ENCODE measurements around the gene CARHSP1. TPM values are rescaled to one million over a fixed set of nuclear protein-coding genes. Genes with fewer than 3 reads are reported as not detected.
"Not testable (repeated sequence)": the region's sequence is repeated elsewhere in the genome, so short reads cannot be mapped to it uniquely, and the experiment has no call there.

The CARHSP1 gene
- total RNA-seq, 1 donor from 2014 or later: 70.2 TPM

DNA sequence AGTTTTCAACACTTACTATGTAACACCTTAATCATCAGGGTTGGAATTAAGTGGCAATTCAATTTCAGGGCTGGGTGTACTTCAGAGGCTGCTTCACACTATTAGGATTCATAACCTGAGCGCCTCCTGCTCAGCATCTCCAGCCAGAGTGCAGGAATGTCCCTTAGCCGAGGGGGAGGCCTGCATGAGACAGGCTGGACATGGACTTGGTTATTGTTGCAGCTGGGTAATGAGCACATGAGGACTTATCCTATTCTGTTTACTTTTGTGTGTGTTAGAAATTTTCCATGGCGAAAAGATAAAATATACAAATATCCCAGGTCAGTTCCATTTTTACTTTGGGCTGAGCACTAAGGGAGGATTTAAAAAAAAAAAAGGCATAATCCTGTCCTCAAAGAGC, 60.8 kb downstream of the CARHSP1 start:
- no peak for DNase-seq (ENCODE audit: extremely low spot score, unreplicated experiment)
- Mint-ChIP-seq H3K9me3 (ENCODE audit: unreplicated experiment) (no peaks in the 10 kb centered on the region), H3K27me3 (ENCODE audit: unreplicated experiment) (no peaks in the 10 kb centered on the region), H3K4me3 (ENCODE audit: unreplicated experiment) (no peak overlapping the region), H3K4me1 (ENCODE audit: unreplicated experiment) (no peaks in the 10 kb centered on the region), H3K27ac (ENCODE audit: unreplicated experiment) (no peak overlapping the region), H3K36me3 (ENCODE audit: unreplicated experiment) (peaks cover 54% of the 10 kb centered on the region)
- TF ChIP-seq, protein P1, sequence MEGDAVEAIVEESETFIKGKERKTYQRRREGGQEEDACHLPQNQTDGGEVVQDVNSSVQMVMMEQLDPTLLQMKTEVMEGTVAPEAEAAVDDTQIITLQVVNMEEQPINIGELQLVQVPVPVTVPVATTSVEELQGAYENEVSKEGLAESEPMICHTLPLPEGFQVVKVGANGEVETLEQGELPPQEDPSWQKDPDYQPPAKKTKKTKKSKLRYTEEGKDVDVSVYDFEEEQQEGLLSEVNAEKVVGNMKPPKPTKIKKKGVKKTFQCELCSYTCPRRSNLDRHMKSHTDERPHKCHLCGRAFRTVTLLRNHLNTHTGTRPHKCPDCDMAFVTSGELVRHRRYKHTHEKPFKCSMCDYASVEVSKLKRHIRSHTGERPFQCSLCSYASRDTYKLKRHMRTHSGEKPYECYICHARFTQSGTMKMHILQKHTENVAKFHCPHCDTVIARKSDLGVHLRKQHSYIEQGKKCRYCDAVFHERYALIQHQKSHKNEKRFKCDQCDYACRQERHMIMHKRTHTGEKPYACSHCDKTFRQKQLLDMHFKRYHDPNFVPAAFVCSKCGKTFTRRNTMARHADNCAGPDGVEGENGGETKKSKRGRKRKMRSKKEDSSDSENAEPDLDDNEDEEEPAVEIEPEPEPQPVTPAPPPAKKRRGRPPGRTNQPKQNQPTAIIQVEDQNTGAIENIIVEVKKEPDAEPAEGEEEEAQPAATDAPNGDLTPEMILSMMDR (IDR thresholded peaks at IDR 0.05): no peak

DNA sequence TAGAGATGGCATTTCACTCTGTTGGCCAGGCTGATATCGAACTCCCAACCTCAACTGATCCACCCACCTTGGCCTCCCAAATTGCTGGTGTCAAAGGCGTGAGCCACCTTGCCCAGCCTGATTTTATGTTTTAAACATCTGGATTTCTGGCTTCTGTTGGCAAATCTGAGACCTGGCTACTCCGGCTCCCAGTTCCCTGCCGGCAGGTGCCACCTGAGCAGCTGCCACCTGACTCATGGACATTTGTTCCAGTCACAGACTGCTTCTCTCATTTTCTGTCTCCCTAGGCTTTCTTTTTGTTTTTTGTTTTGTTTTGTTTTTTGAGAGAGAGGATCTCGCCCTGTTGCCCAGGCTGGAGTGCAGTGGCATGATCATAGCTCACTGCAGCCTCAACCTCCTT, 61.6 kb downstream of the CARHSP1 start:
- H3K36me3 Mint-ChIP-seq (ENCODE audit: unreplicated experiment): peaks cover 51% of the 10 kb centered on the region
- no peaks in the 10 kb centered on the region for H3K27me3 Mint-ChIP-seq (ENCODE audit: unreplicated experiment)
- no peak for DNase-seq (ENCODE audit: extremely low spot score, unreplicated experiment)
- no peaks in the 10 kb centered on the region for H3K9me3 Mint-ChIP-seq (ENCODE audit: unreplicated experiment)
- H3K4me1 Mint-ChIP-seq (ENCODE audit: unreplicated experiment): no peaks in the 10 kb centered on the region
- H3K27ac Mint-ChIP-seq (ENCODE audit: unreplicated experiment): no peak overlapping the region
- H3K4me3 Mint-ChIP-seq (ENCODE audit: unreplicated experiment): no peak overlapping the region
- TF ChIP-seq, protein P1 (IDR thresholded peaks at IDR 0.05): no peak

- H3K27me3 Mint-ChIP-seq (ENCODE audit: unreplicated experiment): no peaks in the 10 kb centered on the region
- H3K4me3 Mint-ChIP-seq (ENCODE audit: unreplicated experiment): no peak overlapping the region
- H3K36me3 Mint-ChIP-seq (ENCODE audit: unreplicated experiment): peaks cover 52% of the 10 kb centered on the region
- TF ChIP-seq, protein P1 (IDR thresholded peaks at IDR 0.05): no peak
- no peak for DNase-seq (ENCODE audit: extremely low spot score, unreplicated experiment)
- H3K4me1 Mint-ChIP-seq (ENCODE audit: unreplicated experiment): no peaks in the 10 kb centered on the region
- no peak overlapping the region for H3K27ac Mint-ChIP-seq (ENCODE audit: unreplicated experiment)
- H3K9me3 Mint-ChIP-seq (ENCODE audit: unreplicated experiment): no peaks in the 10 kb centered on the region
Measured at GRCh38 chr16:8806272-8806983, 62.4 kb downstream of the CARHSP1 start.

DNA sequence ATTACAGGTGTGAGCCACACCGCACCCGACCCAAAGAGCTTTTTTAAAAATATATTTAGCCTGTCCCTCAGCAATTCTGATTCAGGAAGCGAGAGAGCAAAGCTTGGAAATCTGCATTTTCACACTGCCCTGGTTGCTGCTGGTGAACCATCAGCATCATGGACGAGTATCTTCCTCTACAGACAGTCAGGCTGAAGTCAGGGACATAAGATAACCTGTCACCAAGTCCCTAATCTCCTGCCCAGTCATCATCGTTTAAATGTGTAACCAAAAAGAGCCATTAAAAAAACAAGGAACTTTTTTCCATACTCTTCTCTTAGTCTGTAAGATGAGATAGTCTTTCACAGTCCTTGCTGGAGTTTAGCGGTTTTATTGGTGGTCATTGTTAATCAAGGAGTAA, 64.5 kb downstream of the CARHSP1 start:
- no peak for DNase-seq (ENCODE audit: extremely low spot score, unreplicated experiment)
- Mint-ChIP-seq H3K9me3 (ENCODE audit: unreplicated experiment) (no peaks in the 10 kb centered on the region), H3K36me3 (ENCODE audit: unreplicated experiment) (peaks cover 39% of the 10 kb centered on the region), H3K4me1 (ENCODE audit: unreplicated experiment) (peaks cover 7% of the 10 kb centered on the region), H3K27me3 (ENCODE audit: unreplicated experiment) (no peaks in the 10 kb centered on the region), H3K27ac (ENCODE audit: unreplicated experiment) (no peak overlapping the region), H3K4me3 (ENCODE audit: unreplicated experiment) (no peak overlapping the region)
- TF ChIP-seq, protein P1 (IDR thresholded peaks at IDR 0.05): no peak

DNA sequence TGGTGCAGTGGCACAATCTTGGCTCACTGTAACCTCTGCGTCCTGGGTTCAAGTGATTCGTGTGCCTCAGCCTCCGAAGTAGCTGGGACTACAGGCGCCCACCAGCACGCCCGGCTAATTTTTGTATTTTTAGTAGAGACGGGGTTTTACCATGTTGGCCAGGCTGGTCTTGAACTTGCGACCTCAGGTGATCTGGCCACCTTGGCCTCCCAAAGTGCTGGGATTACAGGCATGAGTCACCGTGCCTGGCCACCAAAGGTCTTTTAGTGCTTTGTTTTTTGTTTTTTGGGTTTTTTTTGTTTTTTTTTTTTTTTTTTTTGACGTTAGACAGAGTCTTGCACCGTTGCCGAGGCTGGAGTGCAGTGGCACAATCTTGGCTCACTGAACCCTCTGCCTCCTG, 65.1 kb downstream of the CARHSP1 start:
- not testable (repeated sequence) for H3K4me3 Mint-ChIP-seq (ENCODE audit: unreplicated experiment); H3K27me3 Mint-ChIP-seq (ENCODE audit: unreplicated experiment); H3K9me3 Mint-ChIP-seq (ENCODE audit: unreplicated experiment); DNase-seq (ENCODE audit: extremely low spot score, unreplicated experiment); H3K27ac Mint-ChIP-seq (ENCODE audit: unreplicated experiment)
- peaks cover 34% of the 10 kb centered on the region for H3K36me3 Mint-ChIP-seq (ENCODE audit: unreplicated experiment)
- peaks cover 13% of the 10 kb centered on the region for H3K4me1 Mint-ChIP-seq (ENCODE audit: unreplicated experiment)

Other genes with a start within 250 kb of the CARHSP1 start
- 40.1 and 46.2 TPM in 2 replicates for gene METTL22, start 247.3 kb downstream of the CARHSP1 start, total RNA-seq
- 2.7 and 3.0 TPM in 2 replicates for gene ABAT, start 194.4 kb downstream of the CARHSP1 start, total RNA-seq
- 11.9 and 12.1 TPM in 2 replicates for gene TMEM186, start 71.4 kb downstream of the CARHSP1 start, total RNA-seq
- gene PMM2, start 71.2 kb downstream of the CARHSP1 start, total RNA-seq: 42.9 and 45.3 TPM in 2 replicates
- gene LITAFD, start 13.3 kb upstream of the CARHSP1 start, total RNA-seq: not detected in 2 replicates
- gene USP7, start 94.9 kb upstream of the CARHSP1 start, total RNA-seq: 81.6 and 88.2 TPM in 2 replicates
- 73.4 and 80.2 TPM in 2 replicates for gene HAPSTR1, start 222.6 kb upstream of the CARHSP1 start, total RNA-seq

All from osteocyte (in vitro differentiated cells).